Stimulated activated CD4-positive, alpha-beta T cell treated with anti-CD3 and anti-CD28 coated beads, Interleukin-4, amount 100 ng/mL, for 4 hours (primary cell): Measurements from ENCODE around the gene ATAD2B.

Experiments used
- DNase-seq, 2 experiments: peaks; one replicate each; pipeline ENCODE4 v3.0.0-alpha.2; 2020

Gene ATAD2B

DNA sequence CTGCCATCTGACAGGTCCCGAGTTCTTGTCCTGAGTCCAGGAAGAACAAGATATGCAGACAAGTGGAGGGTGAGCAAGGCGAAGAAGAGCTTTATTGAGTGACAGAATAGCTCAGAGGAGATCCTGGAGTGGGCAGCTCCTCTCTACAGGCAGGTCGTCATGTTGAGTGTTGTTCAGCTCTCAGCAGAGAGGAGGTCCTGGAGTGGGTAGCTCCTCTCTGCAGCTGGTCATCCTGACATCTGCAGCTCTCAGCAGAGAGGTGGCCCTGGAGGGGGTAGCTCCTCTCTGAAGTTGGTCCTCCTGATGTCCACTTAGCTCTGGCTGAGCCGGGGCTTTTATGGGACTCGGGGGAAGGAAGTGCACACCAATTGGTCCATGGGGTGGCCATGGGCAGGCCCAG is 90.4 kb downstream of the ATAD2B start:
- no peak for DNase-seq

DNA sequence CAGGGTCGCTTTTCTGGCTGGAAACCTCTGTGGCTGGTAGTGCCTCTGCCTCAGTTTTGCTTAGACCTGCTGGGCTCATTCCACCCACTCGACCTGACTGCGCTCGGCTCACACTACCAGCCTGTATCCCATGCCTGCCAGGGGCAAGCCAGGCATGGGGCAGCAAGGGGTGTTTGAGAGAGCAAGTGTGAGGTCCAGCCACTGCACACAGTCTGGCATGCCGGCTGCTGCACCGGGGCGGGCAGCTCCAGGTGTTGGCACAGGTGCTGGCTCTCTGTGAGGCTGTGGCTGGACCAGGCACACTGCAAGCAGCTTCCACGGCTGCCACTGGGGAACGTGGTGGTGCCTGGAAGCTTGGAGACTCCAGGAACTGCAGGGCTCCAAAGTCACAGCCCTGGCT is 90.9 kb downstream of the ATAD2B start:
- DNase-seq, result no peak

DNA sequence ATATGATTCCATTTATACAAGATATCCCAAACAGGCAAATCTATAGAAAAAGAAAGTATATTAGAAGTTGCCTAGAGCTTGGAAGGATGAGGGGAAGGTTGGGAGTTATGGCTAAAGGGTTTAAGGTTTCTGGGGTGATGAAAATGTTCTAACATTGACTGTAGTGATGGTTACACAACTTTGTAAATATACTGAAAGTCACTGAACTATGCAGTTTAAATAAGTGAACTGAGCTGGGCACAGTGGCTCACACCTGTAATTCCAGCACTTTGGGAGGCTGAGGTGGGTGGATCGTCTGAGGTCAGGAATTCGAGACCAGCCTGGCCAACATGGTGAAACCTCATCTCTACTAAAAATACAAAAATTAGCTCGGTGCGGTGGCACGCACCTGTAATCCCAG is 91.5 kb downstream of the ATAD2B start:
- DNase-seq, result no peak

DNA sequence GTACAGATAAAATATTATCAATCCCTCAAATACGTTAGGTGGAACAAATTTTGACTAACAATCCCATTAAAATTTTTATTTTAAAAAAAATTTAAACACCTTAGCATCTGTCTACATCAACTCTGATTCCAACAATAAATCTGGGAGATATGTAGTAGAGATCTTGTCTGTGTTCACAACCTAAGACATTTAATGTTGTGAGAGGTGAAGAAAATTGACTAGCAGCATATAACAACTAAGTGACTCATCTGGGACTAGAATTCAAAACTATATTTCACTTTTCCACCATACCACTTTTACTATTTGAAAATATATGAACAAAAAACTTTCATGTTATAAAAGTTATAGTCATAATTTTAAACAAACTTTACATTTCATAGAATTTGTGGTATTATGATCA is 97.9 kb downstream of the ATAD2B start:
- no peak for DNase-seq

DNA sequence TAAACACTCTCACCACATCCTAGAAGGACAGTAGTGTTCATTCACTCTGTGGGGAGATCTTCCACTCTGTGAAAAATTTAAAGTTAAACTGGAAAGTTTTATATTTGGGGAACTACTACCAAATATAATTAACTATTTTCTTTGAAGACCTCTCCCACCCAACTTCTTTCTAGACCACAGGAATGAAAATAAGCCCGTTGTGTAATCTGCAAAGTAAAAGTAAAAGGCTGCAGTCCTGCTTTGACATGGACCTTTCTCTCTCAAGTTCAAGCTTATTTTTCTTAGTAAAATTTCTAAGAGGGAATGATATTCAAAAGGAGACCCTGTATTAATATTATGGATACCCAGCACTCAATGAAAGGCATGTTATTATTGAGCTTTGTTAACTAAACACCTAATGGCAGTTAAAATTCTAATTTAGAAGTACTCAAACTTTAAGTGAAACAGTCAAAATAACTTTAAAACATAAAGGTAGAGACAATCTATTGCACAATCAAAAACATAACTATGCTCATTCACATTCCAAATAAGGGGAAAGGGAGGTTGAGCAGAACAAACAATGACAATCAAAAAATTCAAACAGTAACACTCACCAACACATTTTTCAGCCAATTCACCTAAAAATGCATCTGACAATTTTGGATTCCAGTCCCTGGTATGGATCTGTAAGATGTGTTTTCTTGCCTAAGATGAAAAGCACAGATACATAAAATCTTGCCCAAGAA is 98.5 kb downstream of the ATAD2B start:
- no peak for DNase-seq

DNA sequence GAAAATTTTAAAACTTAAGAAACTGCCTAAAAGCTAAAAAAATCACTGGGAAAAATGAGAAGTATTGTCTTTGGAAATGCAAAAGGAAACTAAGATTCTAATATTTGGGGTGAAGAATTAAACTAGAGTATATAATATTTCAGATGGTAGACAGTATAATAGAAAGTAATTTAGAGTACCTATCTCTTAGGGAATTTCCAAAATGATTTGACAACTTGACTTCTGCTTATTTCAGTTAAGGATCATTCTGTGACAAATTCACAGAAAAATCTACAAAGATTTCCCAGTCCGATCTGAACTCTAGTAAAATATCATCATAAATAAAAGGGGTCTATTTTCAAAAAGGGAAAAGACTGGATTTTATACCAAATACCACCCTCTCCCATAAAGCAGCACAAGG is 99.6 kb downstream of the ATAD2B start:
- DNase-seq, result no peak

DNA sequence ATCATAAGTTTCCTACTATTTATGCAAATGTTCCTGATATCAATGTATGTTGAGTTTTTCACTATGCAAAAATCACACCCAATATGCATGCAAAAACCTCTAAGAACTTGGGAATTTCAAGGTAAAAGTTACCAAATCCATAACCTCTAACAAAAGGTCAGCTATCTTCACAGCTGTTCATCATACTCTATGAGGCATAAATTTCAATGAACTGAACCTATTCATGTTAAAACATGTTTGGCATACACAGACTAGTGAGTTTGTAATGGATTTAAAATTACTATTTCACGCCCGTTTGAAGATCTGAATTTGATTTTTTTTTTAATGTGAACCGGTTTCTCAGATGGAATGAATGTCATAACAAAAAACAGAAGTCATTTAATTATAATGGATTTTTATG is 100.2 kb downstream of the ATAD2B start:
- DNase-seq, result no peak

DNA sequence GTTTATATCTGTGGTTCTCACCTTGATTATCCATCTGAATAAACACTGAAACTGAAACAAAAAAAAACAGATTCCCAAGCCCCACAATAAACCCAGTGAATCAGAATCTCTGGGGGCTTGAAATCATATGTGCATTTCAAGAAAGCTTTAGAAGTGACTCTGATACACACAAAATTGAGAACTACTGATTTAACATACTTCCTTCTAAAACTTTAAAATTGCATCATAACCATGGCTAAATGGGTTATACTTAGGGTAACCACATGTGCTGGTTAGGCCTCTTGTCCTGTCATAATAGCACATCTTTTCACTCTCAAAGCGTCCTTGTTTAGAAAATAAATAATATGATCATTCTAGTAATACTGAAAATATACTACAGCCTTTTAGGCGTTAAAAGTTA is 100.9 kb downstream of the ATAD2B start:
- DNase-seq, result no peak

DNA sequence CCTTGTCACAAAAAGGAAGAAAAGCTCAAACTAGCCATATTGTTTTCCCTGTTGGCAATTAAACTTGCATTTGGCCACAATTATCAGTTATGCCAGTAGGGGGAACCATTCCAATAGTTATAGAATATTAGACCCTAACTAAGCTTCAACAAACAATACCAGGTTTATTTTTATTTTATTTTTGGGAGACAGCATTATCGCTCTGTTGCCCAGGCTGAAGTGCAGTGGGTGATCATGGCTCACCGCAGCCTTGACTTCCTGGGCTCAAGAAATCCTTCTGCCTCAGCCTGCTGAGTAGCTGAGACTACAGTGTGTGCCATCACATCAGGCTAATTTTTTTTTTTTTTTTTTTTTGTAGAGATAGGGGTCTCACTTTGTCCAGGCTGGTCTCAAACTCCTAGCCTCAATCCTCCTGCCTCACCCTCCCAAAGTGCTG is 102.1 kb downstream of the ATAD2B start:
- DNase-seq, result no peak

DNA sequence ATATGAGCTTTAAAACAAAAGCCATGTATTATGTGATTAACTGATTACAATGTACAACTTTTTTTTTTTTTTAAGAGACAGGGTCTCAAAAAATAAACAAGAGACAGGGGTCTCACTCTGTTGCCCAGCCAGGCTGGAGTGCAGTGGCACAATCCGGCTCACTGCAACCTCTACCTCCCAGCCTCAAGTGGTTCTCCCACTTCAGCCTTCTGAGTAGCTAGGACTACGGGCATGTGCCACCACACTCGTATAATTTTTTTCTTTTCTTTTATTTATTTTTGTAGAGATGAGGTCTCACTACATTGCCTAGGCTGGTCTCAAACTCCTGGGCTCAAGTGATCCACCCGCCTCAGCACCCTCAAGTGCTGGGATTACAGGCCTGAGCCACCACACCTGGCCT is 103.1 kb downstream of the ATAD2B start:
- DNase-seq, result no peak

DNA sequence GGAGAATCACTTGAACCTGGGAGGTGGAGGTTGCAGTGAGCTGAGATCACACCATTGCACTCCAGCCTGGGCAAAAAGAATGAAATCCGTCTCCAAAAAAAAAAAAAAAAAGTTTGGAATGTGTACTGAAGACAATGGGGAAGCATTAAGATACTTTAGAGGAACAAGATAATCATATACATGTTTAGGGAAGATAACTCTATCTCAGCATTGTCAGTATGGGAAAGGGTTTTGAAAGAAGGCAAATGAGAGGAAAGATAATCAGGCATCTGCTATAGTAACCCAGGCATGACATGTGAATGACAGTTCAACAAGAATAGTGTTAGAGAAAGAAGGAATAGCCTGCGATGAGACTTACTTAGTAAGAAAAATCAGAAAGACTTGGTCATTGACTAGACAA is 112.0 kb downstream of the ATAD2B start:
- no peak for DNase-seq

DNA sequence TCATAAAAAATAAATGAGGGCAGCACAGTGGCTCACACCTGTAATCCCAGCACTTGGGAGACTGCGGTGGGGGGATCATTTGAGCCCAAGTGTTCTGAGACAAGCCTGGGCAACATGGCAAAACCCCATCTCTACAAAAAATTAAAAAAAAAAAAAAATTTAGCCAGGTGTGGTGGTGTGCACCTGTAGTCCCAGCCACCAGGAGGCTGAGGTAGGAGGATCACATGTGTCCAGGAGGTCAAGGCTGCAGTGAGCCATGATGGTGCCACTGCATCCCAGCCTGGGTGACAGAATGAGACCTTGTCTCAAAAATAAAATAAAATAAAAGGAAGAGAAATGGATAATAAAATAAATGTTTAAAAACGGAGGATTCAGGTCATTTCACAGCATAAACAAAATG is 113.5 kb downstream of the ATAD2B start:
- no peak for DNase-seq

DNA sequence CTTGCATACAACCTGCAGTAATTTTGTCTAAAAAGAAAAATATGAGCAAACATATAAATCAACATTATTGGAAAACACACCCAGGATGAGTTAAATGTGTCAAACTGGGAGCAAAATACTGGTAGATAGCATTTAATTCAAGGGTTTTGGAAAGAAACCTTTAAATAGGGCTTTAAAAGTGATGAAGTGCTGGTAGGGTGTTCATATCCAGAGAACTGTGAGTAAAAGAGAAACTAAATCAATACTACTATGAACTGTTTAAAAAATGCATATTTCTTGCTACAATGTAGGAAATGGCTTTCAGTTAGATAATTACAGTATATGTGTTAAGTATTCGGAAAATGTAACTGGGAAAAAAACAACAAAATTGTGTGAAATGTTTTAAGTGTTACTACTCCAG is 117.8 kb downstream of the ATAD2B start:
- no peak for DNase-seq

DNA sequence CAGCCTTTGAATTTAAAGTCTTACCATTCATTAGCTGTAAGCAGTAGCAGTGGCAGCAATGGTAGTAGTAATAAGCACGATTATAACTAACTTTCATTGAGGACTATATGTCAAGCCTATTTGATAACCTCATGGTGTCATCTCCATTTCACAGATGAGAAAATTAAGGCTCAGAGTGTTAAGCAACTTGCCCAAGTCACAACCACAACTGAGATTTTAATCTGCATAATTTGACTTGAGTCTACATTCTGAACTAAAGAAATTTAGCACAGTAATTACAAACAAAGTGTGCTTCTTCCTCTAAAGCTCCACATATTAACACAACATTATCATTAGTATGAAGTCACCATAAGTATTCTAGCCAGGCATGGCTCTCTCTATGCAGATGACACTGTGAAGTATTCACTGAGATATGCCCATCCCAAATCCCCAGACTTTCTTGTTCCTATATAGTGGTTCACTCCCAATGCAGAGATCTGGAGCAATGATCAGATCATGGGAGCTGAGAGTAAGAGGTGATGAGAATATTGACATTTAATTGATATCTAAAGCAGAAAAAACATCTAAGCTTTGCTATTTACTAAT is 120.2 kb downstream of the ATAD2B start:
- DNase-seq, result no peak

DNA sequence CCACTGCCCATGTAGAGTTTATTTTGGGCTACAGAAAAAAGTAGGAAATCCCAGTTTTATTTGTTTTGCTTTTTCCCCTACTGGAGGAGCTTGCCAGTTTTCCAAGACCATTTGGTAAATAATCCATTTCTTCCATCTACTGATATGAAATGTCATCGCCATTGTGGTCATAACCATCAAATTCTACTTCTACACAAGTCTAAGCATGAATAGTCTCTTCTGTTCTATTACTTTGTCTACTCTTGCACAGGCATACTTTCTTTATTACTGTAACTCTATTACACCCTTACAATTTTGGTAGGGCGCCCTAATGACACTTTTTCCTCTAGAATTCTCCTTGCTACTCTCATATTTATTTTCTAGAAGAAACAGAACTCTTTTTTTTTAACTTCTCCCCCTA is 120.7 kb downstream of the ATAD2B start:
- no peak for DNase-seq

DNA sequence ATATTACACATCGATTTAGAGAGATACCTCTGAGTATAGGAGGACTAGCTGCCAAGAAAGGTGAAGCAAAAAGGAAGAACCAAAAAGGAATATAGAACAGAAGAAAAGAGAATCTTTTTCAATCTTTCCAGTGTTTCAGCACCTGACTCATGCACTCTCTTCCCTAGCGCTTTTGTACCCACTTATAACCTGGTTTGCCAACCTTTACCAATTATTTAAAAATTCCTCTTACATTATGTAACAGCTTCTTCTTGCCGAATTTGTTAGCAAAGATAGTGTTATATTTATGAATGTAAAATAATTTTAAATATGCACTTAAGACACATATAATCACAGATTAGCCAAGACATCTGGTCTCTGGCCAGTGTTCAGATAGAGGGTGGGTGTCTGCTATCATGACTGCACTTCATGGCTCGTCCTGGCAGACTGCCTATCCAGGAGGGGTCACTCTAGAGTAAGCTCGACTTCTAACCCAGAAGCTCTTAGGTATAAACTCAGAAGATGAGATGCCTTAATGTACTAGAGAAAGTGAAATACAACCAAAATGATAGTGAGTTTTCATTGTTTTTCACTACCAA is 122.9 kb downstream of the ATAD2B start:
- no peak for DNase-seq

DNA sequence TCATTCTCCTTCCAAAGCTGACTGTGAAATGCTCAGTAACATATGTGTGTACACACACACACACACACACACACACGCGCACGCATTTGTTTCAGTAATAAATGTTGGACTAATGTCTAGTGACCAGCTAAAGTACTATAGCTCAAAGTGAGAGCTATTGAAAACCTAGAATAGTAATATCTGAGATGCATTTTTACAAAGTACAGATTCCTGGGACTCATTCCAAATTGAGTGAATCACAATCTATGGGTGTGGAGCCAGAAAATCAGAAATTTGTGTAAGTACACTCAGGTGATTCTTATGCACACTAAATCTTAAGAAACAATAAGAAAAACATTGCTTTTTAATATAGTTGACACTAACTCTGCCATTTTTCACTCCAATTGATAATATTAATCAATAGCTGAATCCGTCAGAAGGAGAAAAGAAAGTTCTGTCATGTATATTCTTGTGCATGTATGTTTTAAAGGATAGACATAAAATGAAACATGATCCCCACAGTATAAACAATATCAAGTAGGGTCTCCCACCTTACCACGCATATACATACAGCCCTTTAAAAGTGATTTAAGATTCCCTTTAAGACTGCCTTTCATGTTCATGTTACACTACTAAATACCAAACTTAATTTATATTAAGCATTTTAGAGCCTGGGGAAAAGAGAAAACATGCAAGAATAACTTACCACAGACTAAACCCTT is 123.5 kb downstream of the ATAD2B start:
- DNase-seq, result no peak

DNA sequence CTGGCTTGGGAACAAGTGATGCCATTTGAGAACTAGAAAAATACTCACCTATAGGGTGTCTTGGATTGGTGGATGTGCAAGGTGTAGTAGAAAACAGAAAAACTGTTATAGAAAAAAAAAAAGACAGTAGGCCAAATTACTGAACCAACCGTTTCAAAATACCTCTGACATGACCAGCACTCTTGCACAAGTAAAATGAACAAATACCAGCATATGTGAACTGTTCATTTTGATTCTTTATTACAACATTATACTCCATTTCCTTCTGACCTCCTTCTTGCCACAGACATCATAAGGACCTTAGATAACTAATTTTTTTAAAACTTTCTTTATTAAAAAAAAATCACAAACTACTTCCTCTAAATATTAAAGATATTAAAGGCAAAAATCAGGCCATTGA is 125.5 kb downstream of the ATAD2B start:
- no peak for DNase-seq

DNA sequence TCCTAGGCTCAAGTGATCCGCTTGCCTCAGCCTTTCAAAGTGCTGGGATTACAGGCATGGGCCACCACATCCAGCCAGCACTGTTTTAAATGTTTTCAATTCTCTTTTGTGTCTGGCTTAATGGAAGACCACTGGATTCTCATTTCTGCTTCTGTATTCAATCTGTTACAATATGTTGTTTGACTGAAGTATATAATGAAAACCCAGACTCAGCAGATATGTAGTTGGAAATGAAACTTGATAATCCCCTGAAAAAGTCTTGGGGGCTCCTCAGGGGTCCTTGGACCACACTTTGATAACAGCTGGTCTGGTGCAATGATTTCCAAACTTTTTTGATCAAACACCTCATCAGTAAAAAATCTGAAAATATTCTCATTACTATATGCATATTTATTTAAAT is 132.7 kb downstream of the ATAD2B start:
- no peak for DNase-seq

DNA sequence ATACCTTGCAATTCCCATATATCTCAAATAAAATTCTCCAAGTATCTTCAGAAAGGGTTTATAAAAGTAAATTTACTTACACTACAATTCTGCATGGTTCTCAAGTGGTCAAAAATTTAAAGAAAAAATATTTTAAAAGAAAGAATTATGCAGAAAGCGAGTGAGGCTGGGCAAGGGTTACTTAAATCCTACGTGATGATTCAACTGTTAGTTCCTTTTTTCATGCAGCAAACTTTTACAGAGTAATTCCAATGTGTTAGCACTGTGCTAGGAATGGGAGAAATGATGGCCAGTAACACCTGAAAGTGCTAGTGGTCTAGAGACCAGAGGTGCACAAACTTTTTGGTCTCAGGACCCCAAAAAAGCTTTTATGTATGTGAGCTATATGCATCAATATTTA is 133.4 kb downstream of the ATAD2B start:
- no peak for DNase-seq

DNA sequence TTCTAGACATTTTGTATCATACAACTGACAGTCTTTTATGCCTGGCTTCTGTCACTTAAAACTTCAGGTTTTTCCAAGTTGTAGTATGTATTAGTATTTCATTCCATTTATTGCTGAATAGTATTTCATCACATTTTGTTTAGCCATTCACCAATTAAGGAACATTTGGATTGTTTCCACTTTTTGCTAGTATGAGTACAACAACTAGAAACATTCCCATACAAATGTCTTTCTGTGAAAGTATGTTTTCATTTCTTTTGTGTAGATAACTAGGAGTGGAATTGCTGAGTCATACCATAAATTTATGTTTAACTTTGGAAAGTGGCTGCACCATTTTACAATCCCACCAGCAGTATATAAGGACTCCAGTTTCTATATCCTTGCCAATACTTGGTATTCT is 135.9 kb downstream of the ATAD2B start:
- no peak for DNase-seq

DNA sequence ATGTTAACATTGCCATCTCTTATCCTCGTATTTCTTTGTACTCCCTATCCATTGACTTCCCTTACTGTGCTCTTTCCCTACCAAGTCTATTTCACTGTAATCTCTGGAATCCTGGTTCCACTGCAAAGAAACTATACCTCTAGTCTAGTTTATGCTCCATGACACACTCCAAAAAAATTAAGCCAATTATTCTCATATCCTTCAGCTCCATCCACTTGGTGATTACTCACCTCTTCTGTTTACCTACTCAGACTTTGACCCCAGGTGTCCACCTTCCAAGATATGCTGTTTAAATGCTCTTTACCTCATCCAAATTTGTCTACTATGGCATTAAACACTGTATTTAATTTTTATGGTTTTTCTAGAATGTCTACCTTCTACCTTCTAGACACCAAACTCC is 137.9 kb downstream of the ATAD2B start:
- no peak for DNase-seq

DNA sequence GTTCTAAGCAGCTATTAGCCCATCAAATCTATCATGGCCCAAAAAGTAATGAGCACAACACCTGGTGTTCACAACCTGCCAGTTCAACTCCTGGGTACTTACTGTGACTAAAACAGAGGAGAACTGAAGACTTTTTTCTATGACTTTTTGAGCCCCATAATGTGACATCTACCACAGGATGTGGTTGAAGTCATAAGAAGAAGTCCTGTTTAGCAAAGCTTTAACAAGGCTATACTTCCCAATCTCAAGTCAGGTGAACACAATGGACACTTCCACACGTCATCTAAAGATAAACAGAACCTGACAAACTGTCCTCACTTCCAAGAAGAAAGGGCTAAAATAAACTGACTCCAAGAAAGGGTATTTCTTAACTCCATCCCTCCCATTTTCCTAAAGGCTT is 138.8 kb downstream of the ATAD2B start:
- no peak for DNase-seq

DNA sequence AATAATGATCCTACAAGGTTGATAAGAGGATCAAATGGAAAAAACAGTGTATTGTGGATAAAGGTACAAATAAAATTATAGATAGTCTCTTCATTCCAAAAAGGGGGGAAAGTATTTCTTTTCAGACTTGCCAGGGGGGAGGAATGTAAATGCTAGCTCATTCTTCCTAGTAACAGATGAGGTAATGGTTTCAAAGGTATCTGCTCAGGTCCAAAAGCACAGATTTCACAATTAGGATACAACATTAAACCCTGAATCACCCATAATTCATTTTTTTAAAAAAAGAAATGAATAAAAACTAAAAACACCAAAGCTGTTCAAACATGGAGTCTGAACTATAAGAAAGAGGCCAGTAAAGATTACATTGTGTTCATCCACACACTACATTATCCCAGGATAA is 142.0 kb downstream of the ATAD2B start:
- DNase-seq, result no peak
